ENCODE results near the gene BHLHE23. TPM values are rescaled to one million over a fixed set of nuclear protein-coding genes. Genes with fewer than 3 reads are reported as not detected.

Gene BHLHE23
- polyA plus RNA-seq, 1 of the 3 experiments (the other 2 are of a cell fraction), result not detected

DNA sequence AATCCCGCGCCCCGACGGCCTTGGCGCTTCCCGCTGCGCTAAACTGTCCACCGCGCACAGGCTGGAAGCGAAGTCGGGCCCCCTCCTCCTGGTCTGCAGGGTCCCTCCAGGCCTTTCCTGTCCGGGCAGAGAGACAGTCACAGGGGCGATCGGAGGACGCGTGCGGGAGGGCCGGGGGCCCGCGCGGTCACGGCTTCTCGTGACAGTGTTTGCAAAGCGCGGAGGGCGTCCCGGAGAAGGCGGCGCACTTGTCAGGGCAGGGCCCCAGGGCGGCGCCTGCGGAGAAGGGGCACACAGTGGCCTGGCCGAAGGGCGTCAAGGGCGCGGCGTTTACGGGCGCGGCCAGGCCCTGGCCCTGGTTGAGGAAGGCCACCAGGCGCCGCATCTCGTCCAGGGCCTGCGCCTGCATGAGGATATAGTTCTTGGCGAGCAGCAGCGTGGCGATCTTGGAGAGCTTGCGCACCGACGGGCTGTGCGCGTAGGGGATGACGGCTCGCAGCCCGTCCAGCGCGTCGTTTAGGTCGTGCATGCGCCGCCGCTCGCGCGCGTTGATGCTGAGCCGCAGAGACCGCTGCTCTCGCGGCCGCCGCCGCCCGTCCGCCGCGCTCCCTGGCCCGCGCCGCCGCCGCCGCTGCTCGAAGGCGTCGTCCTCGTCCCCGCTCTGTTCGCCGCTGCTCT is 763 bp downstream of the BHLHE23 start:
- Histone ChIP-seq H3K9me3 (no peaks in the 10 kb centered on the region), H3K27ac (ENCODE audit: low read depth in 2 of 2, low read length in 1 of 2) (no peak overlapping the region), H3F3A (replicated peaks; ENCODE audit: insufficient read depth) (peaks cover under 1% of the 10 kb centered on the region), H3K9me2 (no peaks in the 10 kb centered on the region), H3K79me2 (ENCODE audit: insufficient read depth) (no peaks in the 10 kb centered on the region), H3K36me3 (replicated peaks in 1 of 2; ENCODE audit: control insufficient read depth in 1 of 2, insufficient read depth in 2 of 2, low read length in 1 of 2) (no peaks in the 10 kb centered on the region), H4K20me1 (ENCODE audit: insufficient read depth) (no peaks in the 10 kb centered on the region), H3K4me1 (ENCODE audit: control insufficient read depth in 1 of 2, insufficient read depth in 2 of 2, low read depth in 1 of 2, low read length in 1 of 2) (peaks cover 0 to 3% of the 10 kb centered on the region in 2 experiments; a peak in 1 of 4 replicates), H3K9ac (no peak overlapping the region), H3K27me3 (ENCODE audit: insufficient read depth) (peaks cover 95% of the 10 kb centered on the region), H3K4me2 (no peak overlapping the region), H2AFZ (ENCODE audit: low read depth) (no peak overlapping the region), H3K4me3 (ENCODE audit: low read depth in 2 of 2, low read length in 1 of 2) (no peak overlapping the region)
- DNase-seq, result no peak
- ChIA-PET POLR2A (no interaction called here), CTCF (interaction anchor here (0.6 to 1.0 kb wide), 2 partner anchors 24 to 183 kb away, joined by 3 to 4 read pairs; no protein-coding TSS in a partner anchor)
- TF ChIP-seq MEF2A (IDR thresholded peaks at IDR 0.05; ENCODE audit: borderline replicate concordance, low read depth) (no peak), FOXM1 (IDR thresholded peaks at IDR 0.05; ENCODE audit: low read depth) (no peak), MXI1 (IDR thresholded peaks at IDR 0.05; ENCODE audit: low read depth, low read length) (no peak), GATA2 (CRISPR knock-in tag; IDR thresholded peaks at IDR 0.05) (no peak), NRF1 (IDR thresholded peaks at IDR 0.05; ENCODE audit: low read depth, low read length) (no peak), TAF1 (IDR thresholded peaks at IDR 0.05; ENCODE audit: borderline replicate concordance, low read depth, low read length) (no peak), RXRA (IDR thresholded peaks at IDR 0.05; ENCODE audit: borderline replicate concordance, low read depth) (no peak), SMC3 (IDR thresholded peaks at IDR 0.05; ENCODE audit: low read depth, low read length) (no peak), JUND (IDR thresholded peaks at IDR 0.05) (no peak), FOXJ3 (CRISPR knock-in tag; IDR thresholded peaks at IDR 0.05) (no peak), EP300 (IDR thresholded peaks at IDR 0.05; ENCODE audit: borderline replicate concordance in 1 of 2, low read depth in 1 of 2, low read length in 1 of 2) (no peak), SIN3A (IDR thresholded peaks at IDR 0.05; ENCODE audit: borderline replicate concordance, low read depth, low read length) (no peak)
- TF ChIP-seq, protein P1, sequence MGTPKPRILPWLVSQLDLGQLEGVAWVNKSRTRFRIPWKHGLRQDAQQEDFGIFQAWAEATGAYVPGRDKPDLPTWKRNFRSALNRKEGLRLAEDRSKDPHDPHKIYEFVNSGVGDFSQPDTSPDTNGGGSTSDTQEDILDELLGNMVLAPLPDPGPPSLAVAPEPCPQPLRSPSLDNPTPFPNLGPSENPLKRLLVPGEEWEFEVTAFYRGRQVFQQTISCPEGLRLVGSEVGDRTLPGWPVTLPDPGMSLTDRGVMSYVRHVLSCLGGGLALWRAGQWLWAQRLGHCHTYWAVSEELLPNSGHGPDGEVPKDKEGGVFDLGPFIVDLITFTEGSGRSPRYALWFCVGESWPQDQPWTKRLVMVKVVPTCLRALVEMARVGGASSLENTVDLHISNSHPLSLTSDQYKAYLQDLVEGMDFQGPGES (IDR thresholded peaks at IDR 0.05; ENCODE audit: low read depth, low read length), result no peak
- WGBS (ENCODE audit: low lambda C conversion rate), result no CpG with 5 or more reads among the region's 90 CpGs

DNA sequence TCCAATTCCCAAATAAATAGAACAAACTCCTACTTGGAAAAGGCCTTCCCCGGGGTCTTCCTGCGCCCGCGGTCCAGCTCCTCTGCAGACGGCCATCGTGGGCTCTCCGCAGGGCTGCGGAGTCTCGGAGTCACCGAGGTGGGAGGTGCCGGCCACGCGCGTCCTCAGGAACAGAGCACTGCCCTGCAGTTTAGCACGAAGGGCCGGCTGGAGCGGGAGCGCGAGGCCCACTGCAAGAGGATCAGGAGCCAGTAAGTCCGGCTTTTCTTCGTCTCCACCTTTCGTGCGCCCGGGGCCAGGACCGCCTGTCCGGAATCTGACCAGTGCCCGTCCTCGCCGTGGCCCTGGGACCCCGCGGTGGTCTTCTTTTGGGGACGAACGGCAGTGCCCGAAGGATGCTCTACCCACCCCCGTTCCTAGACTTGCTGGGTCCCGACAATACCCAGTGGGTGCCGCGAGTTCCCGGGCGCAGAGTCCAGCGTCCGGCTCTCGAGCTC is 1.4 kb downstream of the BHLHE23 start:
- ChIA-PET CTCF (interaction anchor here (0.5 kb wide), 1 partner anchor 114 kb away, joined by 3 read pairs; no protein-coding TSS in a partner anchor), POLR2A (no interaction called here)
- H3K36me3 ChIP-seq (replicated peaks in 1 of 2; ENCODE audit: control insufficient read depth in 1 of 2, insufficient read depth in 2 of 2, low read length in 1 of 2), result no peaks in the 10 kb centered on the region
- H4K20me1 ChIP-seq (ENCODE audit: insufficient read depth), result no peaks in the 10 kb centered on the region
- peaks cover 96% of the 10 kb centered on the region for H3K27me3 ChIP-seq (ENCODE audit: insufficient read depth)
- H3K79me2 ChIP-seq (ENCODE audit: insufficient read depth), result no peaks in the 10 kb centered on the region
- TF ChIP-seq SIN3A (IDR thresholded peaks at IDR 0.05; ENCODE audit: borderline replicate concordance, low read depth, low read length), result no peak
- TF ChIP-seq TEAD4 (IDR thresholded peaks at IDR 0.05; ENCODE audit: borderline replicate concordance, insufficient read depth), result no peak
- TF ChIP-seq, protein P2, sequence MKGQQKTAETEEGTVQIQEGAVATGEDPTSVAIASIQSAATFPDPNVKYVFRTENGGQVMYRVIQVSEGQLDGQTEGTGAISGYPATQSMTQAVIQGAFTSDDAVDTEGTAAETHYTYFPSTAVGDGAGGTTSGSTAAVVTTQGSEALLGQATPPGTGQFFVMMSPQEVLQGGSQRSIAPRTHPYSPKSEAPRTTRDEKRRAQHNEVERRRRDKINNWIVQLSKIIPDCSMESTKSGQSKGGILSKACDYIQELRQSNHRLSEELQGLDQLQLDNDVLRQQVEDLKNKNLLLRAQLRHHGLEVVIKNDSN (IDR thresholded peaks at IDR 0.05; ENCODE audit: borderline replicate concordance, low read depth), result no peak
- 0% methylated on average over 12 of the region's 43 CpGs for WGBS (ENCODE audit: low lambda C conversion rate)
- H3K9me3 ChIP-seq, result no peaks in the 10 kb centered on the region
- no peak overlapping the region for H3K4me2 ChIP-seq
- H3K9ac ChIP-seq, result no peak overlapping the region
- H3K9me2 ChIP-seq, result no peaks in the 10 kb centered on the region
- no peak overlapping the region for H3K4me3 ChIP-seq (ENCODE audit: low read depth in 2 of 2, low read length in 1 of 2)
- H3F3A ChIP-seq (replicated peaks; ENCODE audit: insufficient read depth), result no peaks in the 10 kb centered on the region
- no peak overlapping the region for H3K27ac ChIP-seq (ENCODE audit: low read depth in 2 of 2, low read length in 1 of 2)
- peaks cover 0 to 2% of the 10 kb centered on the region in 2 experiments; a peak in 1 of 4 replicates for H3K4me1 ChIP-seq (ENCODE audit: control insufficient read depth in 1 of 2, insufficient read depth in 2 of 2, low read depth in 1 of 2, low read length in 1 of 2)
- H2AFZ ChIP-seq (ENCODE audit: low read depth), result no peak overlapping the region
- no peak for DNase-seq

Data from SK-N-SH (cell line).